Suprapubic skin (tissue), 4 donors: ENCODE results near the gene TRPC4. TPM values are rescaled to one million over a fixed set of nuclear protein-coding genes. Genes with fewer than 3 reads are reported as not detected.

Source experiments
- DNase-seq, 2 donors: peaks; one replicate each; pipeline ENCODE4 v3.0.0-alpha.2; 2019; ENCODE audit warnings: low spot score in 2 of 2
- H3K27ac ChIP-seq: fragments of 200-600 bp; sonication (generic); one replicate; pipeline ENCODE4 v1.5.1; 2019
- H3K27me3 ChIP-seq: fragments of 200-600 bp; sonication (generic); one replicate; pipeline ENCODE4 v1.5.1; 2019
- H3K36me3 ChIP-seq: fragments of 200-600 bp; sonication (generic); one replicate; pipeline ENCODE4 v1.5.1; 2019
- H3K4me1 ChIP-seq: fragments of 200-600 bp; sonication (generic); one replicate; pipeline ENCODE4 v1.5.1; 2019
- H3K4me3 ChIP-seq: fragments of 200-600 bp; sonication (generic); one replicate; pipeline ENCODE4 v1.5.1; 2019; ENCODE audit warnings: mild to moderate bottlenecking
- H3K9me3 ChIP-seq: fragments of 200-600 bp; sonication (generic); one replicate; pipeline ENCODE4 v1.5.1; 2019
- EP300 ChIP-seq: sonication (generic); formaldehyde crosslinking; IDR thresholded peaks from one replicate; pipeline ENCODE4 v1.6.1; 2017; ENCODE audit warnings: antibody characterized with exemption
- POLR2A ChIP-seq, 2 donors: fragments of 450-650 bp; IDR thresholded peaks; one replicate each; pipeline ENCODE4 v1.6.1; 2017; ENCODE audit warnings: antibody characterized with exemption in 2 of 2, mild to moderate bottlenecking in 2 of 2, moderate library complexity in 2 of 2
- POLR2AphosphoS5 ChIP-seq, 3 donors: sonication (generic); formaldehyde crosslinking; IDR thresholded peaks; one replicate each; pipeline ENCODE4 v1.6.1; 2017; ENCODE audit warnings: antibody characterized with exemption in 3 of 3
- WGBS: methylation state at CpG from one replicate; pipeline ENCODE4 v1.1.5; 2018; 5-methylcytosine and 5-hydroxymethylcytosine counted together
- total RNA-seq, 4 donors: library from RNA; depleted of rRNA; stranded (reverse); fragments of >200 nt; gene quantifications; one replicate each; pipeline ENCODE4 v1.1.0, GENCODE V29; 2016
- TF ChIP-seq, protein P1 (sequence below), 2 donors: fragments of 200-600 bp in 1 of 2; fragments of 450-650 bp in 1 of 2; sonication (generic) in 1 of 2; IDR thresholded peaks; one replicate each; pipeline ENCODE4 v1.5.1; 2016 to 2019; ENCODE audit warnings: antibody characterized with exemption in 2 of 2, mild to moderate bottlenecking in 1 of 2, moderate library complexity in 1 of 2

The TRPC4 gene
- total RNA-seq, 4 donors from 2014 or later = 0.32 TPM; not detected in 3

DNA sequence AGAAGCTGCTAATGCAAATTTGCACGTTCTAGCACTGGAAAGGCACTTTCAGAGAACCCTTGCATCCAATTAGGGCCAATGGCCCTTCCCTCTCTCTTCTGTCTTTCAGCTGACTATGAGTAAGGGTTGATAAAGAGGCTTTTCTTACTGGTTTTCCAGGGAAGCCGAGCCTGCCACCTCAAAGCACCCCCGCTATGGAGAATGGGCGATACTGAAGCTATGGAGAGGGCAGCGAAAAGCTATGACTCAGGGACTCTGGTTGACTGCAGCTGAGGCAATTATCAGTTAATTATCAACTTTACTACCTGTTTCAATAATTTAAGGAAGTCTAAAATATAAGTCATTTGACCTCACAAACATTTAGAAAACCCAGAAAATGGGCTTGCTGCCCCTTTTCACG, 115.8 kb downstream of the TRPC4 start:
- Histone ChIP-seq H3K4me3 (no peak overlapping the region), H3K4me1 (no peaks in the 10 kb centered on the region), H3K27ac (no peak overlapping the region), H3K36me3 (no peaks in the 10 kb centered on the region), H3K27me3 (no peaks in the 10 kb centered on the region), H3K9me3 (no peaks in the 10 kb centered on the region)
- 75% methylated on average over 6 of the region's 6 CpGs for WGBS
- DNase-seq = no peak
- TF ChIP-seq POLR2A (IDR thresholded peaks at IDR 0.05) = no peak
- no peak for TF ChIP-seq EP300
- no peak for TF ChIP-seq POLR2AphosphoS5 (IDR thresholded peaks at IDR 0.05)
- TF ChIP-seq, protein P1, sequence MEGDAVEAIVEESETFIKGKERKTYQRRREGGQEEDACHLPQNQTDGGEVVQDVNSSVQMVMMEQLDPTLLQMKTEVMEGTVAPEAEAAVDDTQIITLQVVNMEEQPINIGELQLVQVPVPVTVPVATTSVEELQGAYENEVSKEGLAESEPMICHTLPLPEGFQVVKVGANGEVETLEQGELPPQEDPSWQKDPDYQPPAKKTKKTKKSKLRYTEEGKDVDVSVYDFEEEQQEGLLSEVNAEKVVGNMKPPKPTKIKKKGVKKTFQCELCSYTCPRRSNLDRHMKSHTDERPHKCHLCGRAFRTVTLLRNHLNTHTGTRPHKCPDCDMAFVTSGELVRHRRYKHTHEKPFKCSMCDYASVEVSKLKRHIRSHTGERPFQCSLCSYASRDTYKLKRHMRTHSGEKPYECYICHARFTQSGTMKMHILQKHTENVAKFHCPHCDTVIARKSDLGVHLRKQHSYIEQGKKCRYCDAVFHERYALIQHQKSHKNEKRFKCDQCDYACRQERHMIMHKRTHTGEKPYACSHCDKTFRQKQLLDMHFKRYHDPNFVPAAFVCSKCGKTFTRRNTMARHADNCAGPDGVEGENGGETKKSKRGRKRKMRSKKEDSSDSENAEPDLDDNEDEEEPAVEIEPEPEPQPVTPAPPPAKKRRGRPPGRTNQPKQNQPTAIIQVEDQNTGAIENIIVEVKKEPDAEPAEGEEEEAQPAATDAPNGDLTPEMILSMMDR (IDR thresholded peaks at IDR 0.05) = no peak

DNA sequence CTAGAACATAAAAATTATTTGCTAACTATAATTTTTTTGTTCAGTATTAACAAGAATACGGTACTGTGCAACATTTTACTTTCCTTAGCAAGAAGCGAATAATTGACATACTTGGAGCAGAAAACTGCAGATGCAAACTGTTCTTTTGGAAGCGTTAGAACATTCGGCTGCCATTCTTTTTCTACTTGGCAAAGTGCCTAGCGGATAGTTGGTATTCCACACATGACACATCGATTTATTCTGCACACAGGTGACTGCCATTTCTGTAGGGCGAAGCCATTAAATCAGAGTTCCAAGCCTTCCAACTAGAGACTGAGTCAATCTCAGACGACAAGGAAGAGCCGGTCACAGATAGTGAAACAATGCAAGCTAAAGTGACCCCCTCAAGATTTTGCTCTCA, 117.4 kb downstream of the TRPC4 start:
- H3K4me1 ChIP-seq = no peaks in the 10 kb centered on the region
- no peak for DNase-seq
- H3K9me3 ChIP-seq = no peaks in the 10 kb centered on the region
- WGBS = 58% methylated on average over 9 of the region's 9 CpGs
- TF ChIP-seq, protein P1 (IDR thresholded peaks at IDR 0.05) = no peak
- no peak for TF ChIP-seq POLR2AphosphoS5 (IDR thresholded peaks at IDR 0.05)
- no peak for TF ChIP-seq POLR2A (IDR thresholded peaks at IDR 0.05)
- no peak for TF ChIP-seq EP300
- H3K4me3 ChIP-seq = no peak overlapping the region
- H3K36me3 ChIP-seq = no peaks in the 10 kb centered on the region
- no peak overlapping the region for H3K27ac ChIP-seq
- H3K27me3 ChIP-seq = no peaks in the 10 kb centered on the region

- Histone ChIP-seq H3K27me3 (no peaks in the 10 kb centered on the region), H3K4me3 (no peak overlapping the region), H3K36me3 (no peaks in the 10 kb centered on the region), H3K27ac (no peak overlapping the region), H3K4me1 (no peaks in the 10 kb centered on the region), H3K9me3 (no peaks in the 10 kb centered on the region)
- TF ChIP-seq POLR2AphosphoS5 (IDR thresholded peaks at IDR 0.05) = no peak
- TF ChIP-seq, protein P1 (IDR thresholded peaks at IDR 0.05) = no peak
- no peak for TF ChIP-seq EP300
- no peak for TF ChIP-seq POLR2A (IDR thresholded peaks at IDR 0.05)
- WGBS = 93% methylated on average over 9 of the region's 9 CpGs
- DNase-seq = no peak
Observed at GRCh38 chr13:37751025-37751424, 118.5 kb downstream of the TRPC4 start.

GRCh38 chr13:37748913-37749312, 120.7 kb downstream of the TRPC4 start:
- no peak for DNase-seq
- H3K27ac ChIP-seq = no peak overlapping the region
- no peaks in the 10 kb centered on the region for H3K9me3 ChIP-seq
- no peak overlapping the region for H3K4me3 ChIP-seq
- TF ChIP-seq, protein P1 (IDR thresholded peaks at IDR 0.05) = no peak
- TF ChIP-seq POLR2A (IDR thresholded peaks at IDR 0.05) = no peak
- TF ChIP-seq EP300 = no peak
- no peak for TF ChIP-seq POLR2AphosphoS5 (IDR thresholded peaks at IDR 0.05)
- no peaks in the 10 kb centered on the region for H3K27me3 ChIP-seq
- no peaks in the 10 kb centered on the region for H3K36me3 ChIP-seq
- 86% methylated on average over 3 of the region's 3 CpGs for WGBS
- no peaks in the 10 kb centered on the region for H3K4me1 ChIP-seq

DNA sequence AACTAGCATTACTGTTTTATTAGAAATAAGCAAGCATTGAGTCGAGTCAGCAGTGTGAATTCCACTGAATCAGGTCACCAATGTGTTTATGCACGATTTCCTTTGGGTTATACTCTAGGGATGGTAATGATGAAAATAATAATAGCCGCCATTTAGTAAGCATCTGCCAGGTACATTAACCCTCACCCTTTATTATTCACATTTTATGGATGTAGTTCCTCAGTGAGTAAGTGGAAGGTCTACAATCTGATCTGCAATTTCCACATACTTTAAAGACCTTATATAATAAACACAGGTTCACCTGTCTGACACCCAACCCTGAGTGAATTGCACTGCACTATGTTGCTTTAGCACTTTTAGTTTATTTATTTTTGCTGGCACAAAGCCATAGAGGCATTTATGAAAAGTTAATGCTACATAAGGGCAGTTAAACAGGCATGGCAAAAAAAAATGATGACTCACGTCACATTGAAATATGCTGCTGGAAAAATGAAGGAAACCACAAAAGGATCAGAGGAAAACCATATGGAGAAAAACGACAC, 122.4 kb downstream of the TRPC4 start:
- H3K9me3 ChIP-seq = no peaks in the 10 kb centered on the region
- no peaks in the 10 kb centered on the region for H3K27me3 ChIP-seq
- no peak overlapping the region for H3K27ac ChIP-seq
- H3K36me3 ChIP-seq = no peaks in the 10 kb centered on the region
- no peaks in the 10 kb centered on the region for H3K4me1 ChIP-seq
- no peak for DNase-seq
- WGBS = 52% methylated on average over 5 of the region's 5 CpGs
- no peak overlapping the region for H3K4me3 ChIP-seq
- TF ChIP-seq POLR2A (IDR thresholded peaks at IDR 0.05) (no peak), POLR2AphosphoS5 (IDR thresholded peaks at IDR 0.05) (no peak), EP300 (no peak)
- TF ChIP-seq, protein P1 (IDR thresholded peaks at IDR 0.05) = no peak
